Central memory CD4-positive, alpha-beta T cell (primary cell): ENCODE measurements around the gene NF1.
"Not testable (repeated sequence)": the region's sequence is repeated elsewhere in the genome, so short reads cannot be mapped to it uniquely, and the experiment has no call there.

Experiments used
- DNase-seq: peaks from one replicate; pipeline ENCODE4 v3.0.0; 2022

Gene NF1

GRCh38 chr17:31262923-31263322 lies 168.1 kb downstream of the NF1 start:
- not testable (repeated sequence) for DNase-seq

DNA sequence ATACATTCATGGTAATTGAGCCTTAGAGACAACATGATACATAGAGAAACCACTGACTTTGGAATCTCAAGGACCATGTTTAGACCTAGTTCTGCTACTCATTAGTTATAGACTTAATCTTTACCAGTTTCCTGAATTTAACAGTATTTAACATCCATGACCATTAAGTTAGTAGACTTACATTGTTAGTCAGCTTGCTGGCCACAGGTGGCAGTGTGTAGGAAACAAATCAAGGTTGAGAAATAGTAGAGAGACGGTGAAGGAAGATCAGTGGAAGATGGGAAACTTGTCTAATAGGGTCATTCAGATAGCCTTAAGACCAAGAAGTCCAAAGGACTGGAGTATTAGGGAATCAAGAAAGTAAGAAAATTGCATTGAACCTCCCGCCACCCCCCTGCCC lies 171.3 kb downstream of the NF1 start:
- DNase-seq, result peak; percentile 6

DNA sequence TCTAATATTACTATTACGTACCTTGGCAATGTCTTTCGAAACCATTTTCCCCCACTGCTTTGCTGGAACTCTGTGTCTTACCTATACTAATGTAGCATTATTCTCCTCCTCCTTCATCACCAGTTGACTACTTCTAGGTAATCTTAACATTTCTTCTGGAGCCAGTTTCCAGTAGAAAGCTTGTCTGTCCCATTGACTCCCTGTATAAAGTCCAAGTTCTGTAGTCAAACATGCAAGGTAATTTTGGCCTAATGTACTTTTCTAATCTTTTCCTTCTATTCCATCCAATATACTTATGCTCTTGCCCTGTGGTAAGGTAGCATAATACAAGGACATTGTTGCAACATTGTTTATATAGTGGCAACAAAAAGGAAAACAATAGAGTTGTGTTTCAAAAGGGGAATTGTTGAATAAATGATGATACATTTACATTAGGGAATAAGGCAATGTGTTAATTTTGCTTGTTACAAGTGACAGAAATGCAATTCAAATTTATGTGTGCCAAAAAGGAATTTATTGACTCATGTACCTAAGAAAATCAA lies 174.3 kb downstream of the NF1 start:
- no peak for DNase-seq

- no peak for DNase-seq
Observed at GRCh38 chr17:31269578-31269983, 174.8 kb downstream of the NF1 start.

GRCh38 chr17:31272236-31272635 lies 177.5 kb downstream of the NF1 start:
- DNase-seq, result no peak

DNA sequence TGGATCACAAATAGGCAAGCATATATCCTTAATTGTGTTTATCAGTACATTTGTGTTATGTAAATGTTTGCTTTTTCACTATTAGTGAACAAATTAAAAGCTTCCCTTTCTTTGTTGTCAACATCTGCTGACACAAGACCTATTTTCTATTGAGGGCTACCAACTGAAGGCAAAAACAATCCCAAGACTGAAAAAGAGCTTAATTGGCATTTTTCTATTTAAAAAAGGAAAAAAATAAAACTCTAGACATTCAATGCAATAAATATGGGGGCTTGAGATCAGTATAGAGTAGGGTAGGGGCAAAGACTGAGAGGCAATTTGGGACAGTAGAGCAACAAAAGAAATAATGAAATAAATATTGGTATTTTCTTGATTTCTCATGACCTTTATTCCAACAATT lies 178.0 kb downstream of the NF1 start:
- DNase-seq, result no peak

- DNase-seq, result no peak
Observed at GRCh38 chr17:31273516-31273915, 178.7 kb downstream of the NF1 start.

GRCh38 chr17:31274252-31274651 lies 179.5 kb downstream of the NF1 start:
- DNase-seq, result no peak

- DNase-seq, result no peak
Observed at GRCh38 chr17:31275116-31275515, 180.3 kb downstream of the NF1 start.

DNA sequence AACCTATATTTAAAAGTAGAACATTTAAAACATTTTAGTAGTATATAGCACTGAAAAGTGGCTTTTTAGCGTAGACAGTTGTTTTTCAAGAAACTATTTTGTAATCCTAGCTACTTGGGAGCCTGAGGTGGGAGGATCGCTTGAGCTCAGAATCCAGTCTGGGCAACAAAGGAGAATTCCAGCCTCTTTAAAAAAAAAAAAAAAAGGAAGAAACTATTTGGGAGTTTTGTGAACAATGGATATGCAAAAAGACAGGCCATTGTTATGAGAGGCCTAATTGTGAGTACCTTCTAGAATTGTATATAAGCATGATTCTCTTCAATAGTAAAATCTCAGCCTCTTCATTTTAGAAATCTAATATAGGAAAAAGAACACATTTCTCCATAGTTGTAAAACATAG lies 184.6 kb downstream of the NF1 start:
- DNase-seq, result no peak

- DNase-seq, result no peak
Observed at GRCh38 chr17:31281061-31281460, 186.3 kb downstream of the NF1 start.

- no peak for DNase-seq
Observed at GRCh38 chr17:31283841-31284240, 189.1 kb downstream of the NF1 start.

DNA sequence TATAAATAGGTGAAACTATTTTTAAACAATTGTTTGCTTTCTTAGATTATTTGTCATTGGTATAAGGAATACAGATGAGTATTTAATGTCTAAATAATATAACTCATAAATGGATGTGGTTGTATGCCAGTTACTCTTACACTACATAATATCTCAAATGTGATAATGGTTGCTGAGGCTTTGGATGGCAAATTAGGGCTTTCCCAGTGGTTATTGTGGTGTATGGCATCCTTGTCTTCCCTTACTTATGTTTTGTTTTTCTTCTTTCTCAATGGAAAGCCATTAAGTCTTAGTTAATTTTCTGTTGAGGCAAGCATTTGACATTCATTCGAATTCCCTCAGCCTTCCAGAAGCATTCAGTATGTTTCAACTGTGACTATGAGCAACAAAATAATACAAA lies 191.8 kb downstream of the NF1 start:
- DNase-seq, result no peak

DNA sequence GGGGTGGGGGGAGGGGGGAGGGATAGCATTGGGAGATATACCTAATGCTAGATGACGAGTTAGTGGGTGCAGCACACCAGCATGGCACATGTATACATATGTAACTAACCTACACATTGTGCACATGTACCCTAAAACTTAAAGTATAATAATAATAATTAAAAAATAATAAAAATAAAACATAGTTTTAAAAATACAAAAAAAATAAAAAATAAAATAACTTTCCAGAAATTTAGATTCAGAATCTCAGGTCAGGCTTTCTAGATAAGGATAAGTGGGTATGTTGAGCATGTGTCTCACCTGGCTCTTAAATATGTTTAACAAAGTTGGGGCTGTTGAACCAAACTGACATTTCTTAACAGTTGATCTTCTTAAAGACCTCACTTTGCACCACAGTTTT lies 193.2 kb downstream of the NF1 start:
- DNase-seq, result not testable (repeated sequence)

- DNase-seq, result no peak
Observed at GRCh38 chr17:31289790-31290189, 195.0 kb downstream of the NF1 start.

DNA sequence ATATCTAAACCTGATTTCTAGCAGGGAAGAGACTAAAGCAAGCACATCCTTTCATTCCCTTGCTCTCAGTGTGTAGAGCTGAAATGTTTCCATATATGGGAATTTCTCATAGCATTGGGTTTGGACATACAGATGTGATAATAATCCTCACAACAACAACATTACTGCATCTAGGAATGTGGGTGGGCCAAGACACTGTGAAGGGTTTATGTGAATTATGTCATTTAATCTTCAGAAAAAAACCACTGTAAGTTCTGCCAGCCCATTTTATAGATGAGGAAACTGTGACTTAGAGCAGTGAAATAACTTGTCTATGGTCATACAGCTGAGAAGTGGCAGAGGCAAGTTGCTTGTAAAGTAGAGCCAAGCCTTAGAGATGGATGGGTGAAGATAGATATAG lies 197.0 kb downstream of the NF1 start:
- no peak for DNase-seq

DNA sequence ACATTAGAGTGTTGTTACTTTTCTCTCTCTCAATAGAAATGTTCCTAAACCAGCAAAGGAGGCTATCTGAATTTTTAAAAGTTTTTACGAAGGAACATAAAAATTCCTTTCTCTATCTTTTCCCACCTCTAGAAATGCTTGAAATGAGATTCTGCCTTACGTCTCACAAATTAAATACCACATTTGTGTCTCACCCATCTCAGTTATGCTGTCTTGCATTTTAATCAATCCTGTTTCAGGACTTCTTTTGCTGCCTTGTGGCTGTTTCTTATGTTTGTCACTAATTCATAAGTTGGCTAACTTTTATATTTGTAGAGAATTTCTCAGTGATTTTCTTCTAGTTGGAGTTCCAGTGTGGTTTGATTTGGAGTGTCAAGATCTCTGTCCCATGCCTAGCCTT lies 198.8 kb downstream of the NF1 start:
- DNase-seq, result no peak

- no peak for DNase-seq
Observed at GRCh38 chr17:31294231-31294630, 199.5 kb downstream of the NF1 start.

- no peak for DNase-seq
Observed at GRCh38 chr17:31294820-31295488, 200.2 kb downstream of the NF1 start.

DNA sequence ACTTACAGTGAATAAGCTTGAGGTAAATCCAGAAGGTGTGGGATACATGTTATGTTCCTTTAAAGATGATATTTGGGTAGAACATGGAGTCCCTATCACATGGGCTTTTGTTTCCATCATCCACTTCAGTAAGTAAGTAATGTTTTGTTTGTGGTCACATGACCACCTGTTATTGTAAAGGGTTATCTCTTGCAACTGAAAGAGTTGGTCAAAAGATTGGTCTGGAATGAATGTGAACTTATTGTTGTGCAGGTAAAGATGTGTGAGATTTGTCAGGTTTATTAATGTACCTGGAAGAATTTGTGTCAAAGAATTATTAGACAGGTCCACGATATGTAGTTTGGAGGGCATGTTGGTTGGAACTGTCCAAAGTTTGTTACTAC lies 200.7 kb downstream of the NF1 start:
- DNase-seq, result no peak

DNA sequence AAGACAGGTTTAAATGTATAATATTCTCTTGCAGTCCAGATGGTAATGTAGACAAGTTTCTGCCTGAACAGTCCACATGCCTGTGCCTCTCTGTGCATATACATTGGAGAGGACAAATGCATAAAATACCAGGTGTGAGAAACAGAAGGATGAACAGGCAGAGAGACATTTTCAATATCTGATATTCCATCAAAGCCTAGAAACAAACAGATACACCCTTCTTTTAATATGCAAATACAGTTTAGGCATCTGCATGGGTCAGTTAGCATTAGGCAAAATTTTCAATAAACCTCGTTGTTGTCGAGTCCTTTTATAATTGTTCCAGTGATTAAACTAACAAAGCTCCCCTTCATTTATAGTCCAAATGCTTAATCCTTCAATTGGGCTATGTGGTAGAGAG lies 201.4 kb downstream of the NF1 start:
- DNase-seq, result no peak

GRCh38 chr17:31297090-31297489 lies 202.3 kb downstream of the NF1 start, which contains the start of gene OMG:
Gene OMG, minus strand, starts transcription at chr17:31297239. Its CDS starts 908 bp downstream, at chr17:31296331.
- DNase-seq, result no peak

GRCh38 chr17:31299624-31300023 lies 204.8 kb downstream of the NF1 start:
- no peak for DNase-seq

DNA sequence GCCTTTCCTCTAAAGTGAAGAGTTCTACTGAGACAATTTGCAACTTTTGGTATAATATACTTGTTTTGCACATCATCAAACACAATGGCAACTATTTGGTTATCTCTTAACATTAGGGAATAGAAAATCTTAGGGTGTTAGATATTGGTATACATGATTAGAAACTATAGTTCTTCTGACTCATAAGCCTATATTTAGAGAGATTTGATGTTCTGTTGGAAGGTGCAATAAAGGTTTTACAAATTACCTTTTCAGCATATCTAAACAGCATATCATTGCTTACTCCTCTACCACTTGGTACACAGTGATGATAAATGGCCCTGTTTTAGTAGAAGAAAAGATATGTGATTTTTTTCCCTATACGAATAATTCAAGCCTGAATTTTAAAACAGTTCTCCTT lies 212.9 kb downstream of the NF1 start:
- no peak for DNase-seq
